Suprapubic skin (tissue), 4 donors: ENCODE results near the gene RNPEPL1. TPM values are rescaled to one million over a fixed set of nuclear protein-coding genes. Genes with fewer than 3 reads are reported as not detected.

Experiments
- DNase-seq, 2 donors: peaks; one replicate each; pipeline ENCODE4 v3.0.0-alpha.2; 2019; ENCODE audit warnings: low spot score in 2 of 2
- H3K27ac ChIP-seq: fragments of 200-600 bp; sonication (generic); one replicate; pipeline ENCODE4 v1.5.1; 2019
- H3K27me3 ChIP-seq: fragments of 200-600 bp; sonication (generic); one replicate; pipeline ENCODE4 v1.5.1; 2019
- H3K36me3 ChIP-seq: fragments of 200-600 bp; sonication (generic); one replicate; pipeline ENCODE4 v1.5.1; 2019
- H3K4me1 ChIP-seq: fragments of 200-600 bp; sonication (generic); one replicate; pipeline ENCODE4 v1.5.1; 2019
- H3K4me3 ChIP-seq: fragments of 200-600 bp; sonication (generic); one replicate; pipeline ENCODE4 v1.5.1; 2019; ENCODE audit warnings: mild to moderate bottlenecking
- H3K9me3 ChIP-seq: fragments of 200-600 bp; sonication (generic); one replicate; pipeline ENCODE4 v1.5.1; 2019
- EP300 ChIP-seq: sonication (generic); formaldehyde crosslinking; IDR thresholded peaks from one replicate; pipeline ENCODE4 v1.6.1; 2017; ENCODE audit warnings: antibody characterized with exemption
- POLR2A ChIP-seq, 2 donors: fragments of 450-650 bp; IDR thresholded peaks; one replicate each; pipeline ENCODE4 v1.6.1; 2017; ENCODE audit warnings: antibody characterized with exemption in 2 of 2, mild to moderate bottlenecking in 2 of 2, moderate library complexity in 2 of 2
- POLR2AphosphoS5 ChIP-seq, 3 donors: sonication (generic); formaldehyde crosslinking; IDR thresholded peaks; one replicate each; pipeline ENCODE4 v1.6.1; 2017; ENCODE audit warnings: antibody characterized with exemption in 3 of 3
- WGBS: methylation state at CpG from one replicate; pipeline ENCODE4 v1.1.5; 2018; 5-methylcytosine and 5-hydroxymethylcytosine counted together
- total RNA-seq, 4 donors: library from RNA; depleted of rRNA; stranded (reverse); fragments of >200 nt; gene quantifications; one replicate each; pipeline ENCODE4 v1.1.0, GENCODE V29; 2016
- TF ChIP-seq, protein P1 (sequence below), 2 donors: fragments of 200-600 bp in 1 of 2; fragments of 450-650 bp in 1 of 2; sonication (generic) in 1 of 2; IDR thresholded peaks; one replicate each; pipeline ENCODE4 v1.5.1; 2016 to 2019; ENCODE audit warnings: antibody characterized with exemption in 2 of 2, mild to moderate bottlenecking in 1 of 2, moderate library complexity in 1 of 2

RNPEPL1 gene
- total RNA-seq, 4 donors from 2014 or later = 70.8 to 104 (median 72.6) TPM

DNA sequence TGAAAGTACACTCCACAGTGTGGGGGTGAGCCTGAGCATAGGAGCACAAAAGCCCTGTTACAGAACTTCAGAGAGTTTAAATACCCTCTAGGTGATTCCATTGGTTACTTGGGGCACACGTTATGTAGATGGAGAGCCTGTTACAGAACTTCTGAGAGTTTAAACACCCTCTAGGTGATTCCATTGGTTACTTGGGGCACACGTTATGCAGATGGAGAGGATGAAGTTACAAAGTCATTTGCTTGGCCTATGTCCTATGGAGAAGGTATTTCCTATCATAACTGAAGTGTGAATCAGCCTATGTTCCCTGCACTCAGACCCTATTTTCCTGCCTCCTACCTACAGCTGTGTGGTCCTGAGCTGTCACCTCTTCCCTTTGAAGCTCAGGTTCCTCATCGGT, 14.5 kb downstream of the RNPEPL1 start:
- WGBS = 88% methylated on average over 3 of the region's 3 CpGs
- TF ChIP-seq EP300 (no peak), POLR2A (IDR thresholded peaks at IDR 0.05) (no peak), POLR2AphosphoS5 (IDR thresholded peaks at IDR 0.05) (no peak)
- TF ChIP-seq, protein P1, sequence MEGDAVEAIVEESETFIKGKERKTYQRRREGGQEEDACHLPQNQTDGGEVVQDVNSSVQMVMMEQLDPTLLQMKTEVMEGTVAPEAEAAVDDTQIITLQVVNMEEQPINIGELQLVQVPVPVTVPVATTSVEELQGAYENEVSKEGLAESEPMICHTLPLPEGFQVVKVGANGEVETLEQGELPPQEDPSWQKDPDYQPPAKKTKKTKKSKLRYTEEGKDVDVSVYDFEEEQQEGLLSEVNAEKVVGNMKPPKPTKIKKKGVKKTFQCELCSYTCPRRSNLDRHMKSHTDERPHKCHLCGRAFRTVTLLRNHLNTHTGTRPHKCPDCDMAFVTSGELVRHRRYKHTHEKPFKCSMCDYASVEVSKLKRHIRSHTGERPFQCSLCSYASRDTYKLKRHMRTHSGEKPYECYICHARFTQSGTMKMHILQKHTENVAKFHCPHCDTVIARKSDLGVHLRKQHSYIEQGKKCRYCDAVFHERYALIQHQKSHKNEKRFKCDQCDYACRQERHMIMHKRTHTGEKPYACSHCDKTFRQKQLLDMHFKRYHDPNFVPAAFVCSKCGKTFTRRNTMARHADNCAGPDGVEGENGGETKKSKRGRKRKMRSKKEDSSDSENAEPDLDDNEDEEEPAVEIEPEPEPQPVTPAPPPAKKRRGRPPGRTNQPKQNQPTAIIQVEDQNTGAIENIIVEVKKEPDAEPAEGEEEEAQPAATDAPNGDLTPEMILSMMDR (IDR thresholded peaks at IDR 0.05) = no peak
- peaks cover 59% of the 10 kb centered on the region for H3K4me1 ChIP-seq

DNA sequence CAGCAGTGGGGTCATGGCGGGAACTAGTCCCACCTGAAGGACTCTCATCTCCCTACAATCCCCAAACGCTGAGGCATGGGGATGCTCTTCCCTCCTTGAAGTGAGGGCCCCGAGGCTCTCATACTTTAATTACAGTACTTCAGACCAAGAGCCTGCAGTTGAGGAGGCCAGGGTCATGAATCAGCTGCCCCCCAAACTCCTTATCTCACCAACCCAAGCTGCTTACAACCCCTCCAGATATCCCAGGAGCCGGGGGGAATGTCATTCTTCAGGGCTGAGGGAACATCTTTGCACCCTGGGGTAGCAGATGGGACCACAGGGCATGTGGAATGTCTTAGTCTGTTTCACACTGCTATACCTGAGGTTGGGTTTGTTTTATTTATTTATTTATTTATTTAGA, 15.5 kb downstream of the RNPEPL1 start:
- Histone ChIP-seq H3K4me3 (no peak overlapping the region), H3K27me3 (no peaks in the 10 kb centered on the region), H3K4me1 (peaks cover 59% of the 10 kb centered on the region), H3K36me3 (no peaks in the 10 kb centered on the region), H3K27ac (no peak overlapping the region), H3K9me3 (no peaks in the 10 kb centered on the region)
- DNase-seq = no peak
- TF ChIP-seq POLR2A (IDR thresholded peaks at IDR 0.05) (no peak), POLR2AphosphoS5 (IDR thresholded peaks at IDR 0.05) (no peak), EP300 (no peak)
- TF ChIP-seq, protein P1 (IDR thresholded peaks at IDR 0.05) = no peak
- 88% methylated on average over 4 of the region's 4 CpGs for WGBS

More for the DNA sequence above, 14.5 kb downstream of the RNPEPL1 start:
- Histone ChIP-seq H3K36me3 (peaks cover 8% of the 10 kb centered on the region), H3K4me3 (no peak overlapping the region), H3K27ac (no peak overlapping the region), H3K9me3 (no peaks in the 10 kb centered on the region), H3K27me3 (no peaks in the 10 kb centered on the region)
- DNase-seq = no peak

DNA sequence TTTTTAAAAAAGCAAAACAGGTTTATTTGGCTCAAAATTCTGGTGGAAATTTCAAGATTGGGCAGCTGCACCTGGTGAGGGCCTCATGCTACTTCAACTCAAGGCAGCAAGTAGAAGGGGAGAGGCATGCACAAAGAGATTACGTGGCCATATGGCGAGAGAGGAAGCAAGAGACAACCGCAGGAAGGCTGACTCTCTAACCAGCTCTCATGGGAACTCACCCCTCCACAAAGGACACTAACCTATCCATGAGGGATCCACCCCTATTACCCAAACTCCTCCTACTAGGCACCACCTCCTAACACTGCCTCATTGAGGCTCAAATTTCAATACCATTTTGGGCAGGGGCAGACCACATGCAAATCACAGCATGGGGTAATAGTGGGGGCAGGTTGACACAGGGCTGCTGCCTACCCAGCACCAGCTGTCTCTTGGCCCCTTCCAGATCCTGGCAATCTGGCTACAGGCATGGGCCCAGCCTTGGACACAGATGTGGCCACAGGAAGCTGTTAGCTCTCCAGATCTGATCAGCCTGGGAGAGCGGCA, 16.3 kb downstream of the RNPEPL1 start:
- no peaks in the 10 kb centered on the region for H3K9me3 ChIP-seq
- H3K27ac ChIP-seq = peak overlapping the region; percentile 8
- no peak for DNase-seq
- peaks cover 51% of the 10 kb centered on the region for H3K4me1 ChIP-seq
- WGBS = 84% methylated on average over 3 of the region's 4 CpGs
- peak overlapping the region; percentile 98 for H3K4me3 ChIP-seq
- TF ChIP-seq EP300 (no peak), POLR2AphosphoS5 (IDR thresholded peaks at IDR 0.05) (no peak), POLR2A (IDR thresholded peaks at IDR 0.05) (no peak)
- TF ChIP-seq, protein P1 (IDR thresholded peaks at IDR 0.05) = no peak
- peaks cover 3% of the 10 kb centered on the region for H3K36me3 ChIP-seq
- no peaks in the 10 kb centered on the region for H3K27me3 ChIP-seq

DNA sequence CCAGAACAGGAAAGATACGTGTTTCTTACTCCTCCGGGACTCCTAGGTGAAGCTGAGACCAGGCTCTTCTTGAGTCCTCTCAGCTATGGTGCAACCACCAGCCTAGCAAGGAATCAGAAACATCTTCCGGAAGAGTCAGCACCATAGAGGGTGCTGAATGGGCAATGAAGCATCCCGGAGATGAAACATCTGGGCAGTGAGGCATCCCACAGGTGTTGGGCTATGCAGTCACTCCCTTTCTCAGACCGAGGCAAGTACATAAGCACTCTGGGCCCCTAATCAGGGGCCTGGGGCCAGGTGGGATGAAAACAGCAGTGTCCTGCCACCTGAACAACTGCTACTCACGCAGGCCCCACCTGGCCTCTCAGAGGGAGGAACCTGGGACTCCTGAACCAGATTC, 16.8 kb downstream of the RNPEPL1 start:
- DNase-seq = no peak
- H3K27ac ChIP-seq = peak overlapping the region; percentile 8
- H3K27me3 ChIP-seq = no peaks in the 10 kb centered on the region
- no peak for TF ChIP-seq EP300
- TF ChIP-seq, protein P1 (IDR thresholded peaks at IDR 0.05) = no peak
- WGBS = 68% methylated on average over 3 of the region's 6 CpGs
- no peaks in the 10 kb centered on the region for H3K9me3 ChIP-seq
- peaks cover 9% of the 10 kb centered on the region for H3K36me3 ChIP-seq
- H3K4me3 ChIP-seq = peak overlapping the region; percentile 98
- H3K4me1 ChIP-seq = peaks cover 46% of the 10 kb centered on the region

DNA sequence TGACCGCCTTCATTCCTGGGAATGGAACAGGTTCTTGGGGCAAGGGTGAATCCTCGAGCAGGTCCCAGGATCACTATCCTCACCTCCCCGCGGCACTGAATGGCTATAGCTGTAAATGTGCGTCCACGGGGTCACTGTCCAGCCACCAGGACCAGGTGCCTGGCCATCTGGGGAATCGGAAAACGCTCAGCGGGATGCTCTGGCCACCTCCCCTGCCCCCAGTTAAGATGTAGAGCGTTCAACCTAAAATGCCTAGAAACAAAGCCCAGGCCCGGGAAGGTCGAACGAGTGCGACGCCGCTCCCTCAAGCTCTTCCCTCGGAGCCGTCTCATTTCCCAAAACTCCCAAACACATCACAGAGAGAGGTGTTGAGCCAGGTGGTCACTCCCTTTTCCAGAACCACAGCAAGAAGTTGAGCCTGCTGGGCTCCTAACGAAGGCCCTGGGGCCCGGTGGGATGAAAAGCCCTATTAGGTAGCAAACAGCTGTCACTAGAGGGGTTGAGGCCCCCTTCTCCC, 17.5 kb downstream of the RNPEPL1 start:
- H3K4me1 ChIP-seq = peaks cover 40% of the 10 kb centered on the region
- 0% methylated on average over 5 of the region's 20 CpGs for WGBS
- no peaks in the 10 kb centered on the region for H3K9me3 ChIP-seq
- H3K4me3 ChIP-seq = peak overlapping the region; percentile 98
- no peaks in the 10 kb centered on the region for H3K27me3 ChIP-seq
- peaks cover 15% of the 10 kb centered on the region for H3K36me3 ChIP-seq
- H3K27ac ChIP-seq = peak overlapping the region; percentile 94
- TF ChIP-seq POLR2A (IDR thresholded peaks at IDR 0.05) (no peak), EP300 (no peak), POLR2AphosphoS5 (IDR thresholded peaks at IDR 0.05) (no peak)
- TF ChIP-seq, protein P1 (IDR thresholded peaks at IDR 0.05) = no peak
- no peak for DNase-seq
